HG03378 (cell line): ENCODE data around the gene MAGEB17.
"Not testable (repeated sequence)": the region's sequence is repeated elsewhere in the genome, so short reads cannot be mapped to it uniquely, and the experiment has no call there.

Source experiments
- ATAC-seq: cut with Tn5 transposase; IDR thresholded peaks from one replicate; pipeline ENCODE4 v1.9.1; 2021; ENCODE audit warnings: mild to moderate bottlenecking, moderate library complexity; ENCODE audit not compliant: unreplicated experiment

The MAGEB17 gene

GRCh38 chrX:16167181-16167580 lies at the start of gene MAGEB17:
TSS of gene MAGEB17 (plus strand) at chrX:16167481. CDS start at chrX:16170383, 2,902 bp downstream.
- no peak for ATAC-seq

GRCh38 chrX:16119353-16120220 lies 47.7 kb upstream of the MAGEB17 start:
- peak; percentile 87 for ATAC-seq

- ATAC-seq = no peak
These were observed 46.9 kb upstream of the MAGEB17 start for GRCh38 chrX:16120431-16120830.

- peak; percentile 48 for ATAC-seq
These were observed 44.0 kb upstream of the MAGEB17 start, which contains the start of gene GRPR for GRCh38 chrX:16123222-16123786. TSS of gene GRPR (plus strand) at chrX:16123565. CDS start at chrX:16123954, 389 bp downstream.

- ATAC-seq = no peak
These were observed 43.1 kb upstream of the MAGEB17 start for GRCh38 chrX:16124201-16124600.

- no peak for ATAC-seq
These were observed 41.6 kb upstream of the MAGEB17 start for GRCh38 chrX:16125520-16126149.

- no peak for ATAC-seq
These were observed 36.6 kb upstream of the MAGEB17 start for GRCh38 chrX:16130707-16131106.

GRCh38 chrX:16134936-16135335 lies 32.3 kb upstream of the MAGEB17 start:
- no peak for ATAC-seq

GRCh38 chrX:16136080-16136479 lies 31.2 kb upstream of the MAGEB17 start:
- no peak for ATAC-seq

- peak; percentile 75 for ATAC-seq
These were observed 29.7 kb upstream of the MAGEB17 start for GRCh38 chrX:16137416-16138107.

- peak; percentile 48 for ATAC-seq
These were observed 29.2 kb upstream of the MAGEB17 start for GRCh38 chrX:16138108-16138427.

- no peak for ATAC-seq
These were observed 26.8 kb upstream of the MAGEB17 start for GRCh38 chrX:16140448-16140847.

- ATAC-seq = no peak
These were observed 26.3 kb upstream of the MAGEB17 start for GRCh38 chrX:16140983-16141382.

GRCh38 chrX:16141422-16142245 lies 25.6 kb upstream of the MAGEB17 start:
- no peak for ATAC-seq

GRCh38 chrX:16142246-16142558 lies 25.1 kb upstream of the MAGEB17 start:
- ATAC-seq = no peak

- ATAC-seq = no peak
These were observed 23.3 kb upstream of the MAGEB17 start for GRCh38 chrX:16143968-16144367.

GRCh38 chrX:16144420-16144819 lies 22.9 kb upstream of the MAGEB17 start:
- ATAC-seq = no peak

- ATAC-seq = not testable (repeated sequence)
These were observed 22.2 kb upstream of the MAGEB17 start for GRCh38 chrX:16145093-16145492.

- ATAC-seq = no peak
These were observed 21.6 kb upstream of the MAGEB17 start for GRCh38 chrX:16145656-16146055.

GRCh38 chrX:16148896-16149295 lies 18.4 kb upstream of the MAGEB17 start:
- ATAC-seq = no peak
